ENCODE measurements around the gene PLA2G4C.

GRCh38 chr19:48051335-48052033 is 59.1 kb downstream of the PLA2G4C start:
- TF ChIP-seq CTCF (IDR thresholded peaks at IDR 0.05 in 8 of 11, conservative IDR thresholded peaks at IDR 0.05 in 3 of 11), result no peak
- TF ChIP-seq POLR2A (IDR thresholded peaks at IDR 0.05), result no peak

Measured in spleen (tissue), 7 donors.